ENCODE data around the gene CELA2A. TPM values are rescaled to one million over a fixed set of nuclear protein-coding genes. Genes with fewer than 3 reads are reported as not detected.
"Not testable (repeated sequence)": the region's sequence is repeated elsewhere in the genome, so short reads cannot be mapped to it uniquely, and the experiment has no call there.

The CELA2A gene
- total RNA-seq, 1 donor from 2014 or later: 0.44 TPM

DNA sequence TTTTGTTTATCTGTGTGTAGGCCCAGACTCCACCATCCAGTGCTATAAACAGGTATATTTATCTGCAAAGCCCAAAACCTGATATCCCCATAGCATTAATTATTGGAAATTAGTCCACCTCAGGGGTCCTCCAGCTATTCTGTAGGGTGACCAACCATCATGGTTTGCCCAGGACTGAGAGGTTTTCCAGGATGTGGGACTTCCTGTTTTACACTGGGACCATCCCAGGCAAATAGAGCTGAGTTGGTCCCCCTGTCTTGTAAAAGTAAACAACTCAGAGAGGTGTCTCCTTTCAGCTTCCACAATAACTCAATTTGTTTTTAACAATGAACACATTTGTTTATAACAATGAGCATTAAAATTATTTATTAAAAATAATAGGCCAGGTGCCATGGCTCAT lies 11.6 kb downstream of the CELA2A start:
- no peak for DNase-seq (ENCODE audit: low spot score)

GRCh38 chr1:15469361-15469760 lies 12.8 kb downstream of the CELA2A start:
- no peak for DNase-seq (ENCODE audit: low spot score)

- DNase-seq (ENCODE audit: low spot score): not testable (repeated sequence)
These were observed 13.4 kb downstream of the CELA2A start for GRCh38 chr1:15469821-15470448.

- DNase-seq (ENCODE audit: low spot score): not testable (repeated sequence)
These were observed 14.5 kb downstream of the CELA2A start for GRCh38 chr1:15471067-15471466.

GRCh38 chr1:15471723-15472122 lies 15.2 kb downstream of the CELA2A start:
- DNase-seq (ENCODE audit: low spot score): not testable (repeated sequence)

DNA sequence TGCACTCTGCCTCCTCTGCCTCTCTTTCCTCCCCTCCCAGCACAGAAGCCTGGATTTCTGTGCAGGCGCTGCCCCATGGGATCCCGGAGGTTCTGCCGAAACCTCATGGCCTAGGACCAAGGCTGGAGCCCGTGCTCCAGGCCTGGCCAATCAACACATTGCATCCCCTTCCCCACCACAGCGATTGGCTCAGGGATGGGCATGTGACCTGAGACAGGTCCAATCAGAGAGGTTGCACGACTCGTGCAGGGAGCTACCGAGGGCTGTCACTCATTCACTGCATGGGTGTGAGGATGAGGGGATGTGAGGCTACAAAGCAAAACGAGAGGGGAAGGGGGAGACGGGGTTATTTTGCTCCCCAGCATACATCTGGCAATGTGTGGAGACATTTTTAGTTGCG lies 16.1 kb downstream of the CELA2A start:
- no peak for DNase-seq (ENCODE audit: low spot score)

DNA sequence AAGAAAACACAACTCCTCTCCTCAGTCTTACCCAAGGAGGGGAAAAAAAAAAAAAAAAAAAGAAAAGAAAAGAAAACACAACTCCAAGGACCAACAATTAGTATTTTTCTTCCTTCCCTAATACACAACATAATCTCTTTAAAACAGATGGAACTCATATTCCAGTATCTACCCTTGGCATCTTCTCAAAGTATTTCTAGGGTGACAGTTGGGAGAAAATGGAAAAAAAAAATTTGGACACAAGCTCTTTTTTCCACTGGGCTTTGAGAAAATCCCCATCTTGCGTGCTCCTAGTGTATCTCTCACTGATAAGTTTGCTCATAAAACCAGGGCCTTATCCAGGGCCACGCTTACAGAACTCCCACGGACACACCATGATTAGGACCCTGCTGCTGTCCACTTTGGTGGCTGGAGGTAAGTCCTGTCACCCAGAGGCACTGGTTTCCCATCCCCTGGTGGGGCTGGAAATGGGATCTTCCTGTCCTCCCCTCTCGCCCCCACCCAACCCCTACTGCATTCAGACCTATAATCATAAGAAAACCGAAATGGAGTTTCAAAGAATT lies 19.3 kb downstream of the CELA2A start, which contains the start of gene CELA2B:
Gene CELA2B (plus strand): TSS at position 353 of the 563 bp plus-strand sequence. CDS start 22 bp downstream, at position 375.
- DNase-seq (ENCODE audit: low spot score): no peak

DNA sequence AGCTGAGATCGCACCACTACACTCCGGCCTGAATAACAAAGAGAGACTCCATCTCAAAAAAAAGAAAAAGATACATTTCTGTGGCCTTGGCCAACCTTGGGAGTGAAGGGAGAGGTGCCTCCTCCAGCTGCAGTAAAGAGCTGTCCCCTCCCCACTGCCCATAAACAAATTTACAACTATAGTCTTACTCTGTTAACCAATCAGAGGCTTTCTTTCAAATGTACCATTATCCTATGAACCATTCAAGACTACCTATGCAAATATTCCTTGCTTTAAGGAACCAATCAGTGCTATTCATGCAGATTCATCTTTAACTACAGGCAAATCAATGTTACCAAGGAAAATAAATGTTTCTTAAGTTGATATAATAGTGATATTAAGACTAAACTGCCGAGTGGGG lies 20.4 kb downstream of the CELA2A start:
- no peak for DNase-seq (ENCODE audit: low spot score)

DNA sequence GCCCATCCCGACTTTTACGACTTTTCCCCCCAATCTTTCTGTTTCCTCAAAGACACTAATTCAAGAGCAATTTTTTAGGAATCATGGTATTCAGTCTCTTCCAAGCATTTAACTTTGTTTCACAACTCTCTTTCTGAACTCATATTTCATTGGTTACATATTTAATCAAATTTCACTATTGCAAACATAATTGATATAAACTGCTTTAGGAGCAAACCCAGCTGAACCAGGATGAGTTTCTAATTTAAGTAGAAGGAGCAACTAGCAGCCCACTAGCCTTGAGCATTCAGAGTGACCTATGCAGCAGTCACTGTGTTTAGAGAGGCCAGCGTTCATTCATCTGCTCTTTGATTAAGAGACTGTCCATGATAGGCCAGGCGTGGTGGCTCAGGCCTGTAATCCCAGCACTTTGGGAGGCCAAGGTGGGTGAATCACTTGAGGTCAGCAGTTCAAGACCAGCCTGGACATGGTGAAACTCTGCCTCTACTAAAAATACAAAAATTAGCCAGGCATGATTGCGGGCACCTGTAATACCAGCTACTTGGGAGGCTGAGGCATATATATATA lies 21.2 kb downstream of the CELA2A start:
- DNase-seq (ENCODE audit: low spot score): no peak

GRCh38 chr1:15479654-15480347 lies 23.3 kb downstream of the CELA2A start:
- DNase-seq (ENCODE audit: low spot score): no peak

DNA sequence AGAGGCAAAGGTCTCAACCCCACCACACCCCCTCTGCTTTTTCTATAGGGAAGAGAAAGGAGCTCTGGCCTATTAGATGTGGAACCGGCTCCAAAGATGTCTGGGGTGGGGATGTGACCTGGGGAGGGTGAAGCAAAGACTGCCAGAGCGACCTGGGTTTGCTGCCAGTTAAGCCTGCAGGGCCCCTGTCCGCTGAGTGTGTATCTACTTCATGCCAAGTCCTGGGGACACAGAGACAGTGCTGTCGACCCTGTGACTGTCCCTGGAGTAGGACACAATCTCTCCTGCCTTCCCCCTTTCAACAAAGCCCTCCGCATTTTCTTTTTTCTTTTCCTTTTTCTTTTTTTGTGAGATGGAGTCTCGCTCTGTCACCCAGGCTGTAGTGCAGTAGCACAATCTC lies 25.9 kb downstream of the CELA2A start:
- not testable (repeated sequence) for DNase-seq (ENCODE audit: low spot score)

- DNase-seq (ENCODE audit: low spot score): not testable (repeated sequence)
These were observed 26.5 kb downstream of the CELA2A start for GRCh38 chr1:15482983-15483543.

GRCh38 chr1:15483971-15484370 lies 27.4 kb downstream of the CELA2A start:
- DNase-seq (ENCODE audit: low spot score): no peak

DNA sequence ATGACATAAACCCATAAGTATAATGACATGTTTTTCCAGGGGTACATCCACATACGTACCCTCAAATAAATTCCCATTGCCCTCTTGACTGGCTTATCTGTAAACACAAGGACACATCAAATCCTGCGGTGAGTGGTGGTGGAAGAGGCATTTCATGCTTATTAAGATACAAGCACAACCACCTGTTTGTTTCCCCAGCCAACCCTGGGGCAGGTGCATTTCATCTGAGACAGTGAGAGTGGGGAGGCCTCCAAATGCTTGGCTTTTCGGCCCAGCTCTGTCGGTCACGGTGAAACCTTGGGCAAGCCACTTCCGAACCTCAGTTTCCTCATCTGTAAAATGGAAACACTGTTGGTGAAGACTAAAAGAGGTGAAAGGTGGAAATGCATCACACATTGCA lies 27.9 kb downstream of the CELA2A start:
- DNase-seq (ENCODE audit: low spot score): not testable (repeated sequence)

DNA sequence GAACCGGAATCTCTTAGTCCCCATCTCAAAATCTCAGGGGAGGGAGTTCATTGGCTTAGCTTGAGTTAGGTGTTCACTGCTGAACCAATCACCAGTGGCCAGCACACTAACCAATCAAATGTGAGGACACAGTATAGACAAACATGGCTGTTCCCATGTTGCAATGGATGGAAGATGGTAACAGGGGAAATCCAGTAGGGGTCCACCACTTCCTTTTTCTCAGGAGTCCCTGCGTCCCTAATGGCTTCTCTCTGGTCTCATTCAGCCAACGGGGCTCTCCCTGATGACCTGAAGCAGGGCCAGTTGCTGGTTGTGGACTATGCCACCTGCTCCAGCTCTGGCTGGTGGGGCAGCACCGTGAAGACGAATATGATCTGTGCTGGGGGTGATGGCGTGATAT lies 29.1 kb downstream of the CELA2A start:
- DNase-seq (ENCODE audit: low spot score): no peak

- not testable (repeated sequence) for DNase-seq (ENCODE audit: low spot score)
These were observed 30.5 kb downstream of the CELA2A start for GRCh38 chr1:15486844-15487610.

DNA sequence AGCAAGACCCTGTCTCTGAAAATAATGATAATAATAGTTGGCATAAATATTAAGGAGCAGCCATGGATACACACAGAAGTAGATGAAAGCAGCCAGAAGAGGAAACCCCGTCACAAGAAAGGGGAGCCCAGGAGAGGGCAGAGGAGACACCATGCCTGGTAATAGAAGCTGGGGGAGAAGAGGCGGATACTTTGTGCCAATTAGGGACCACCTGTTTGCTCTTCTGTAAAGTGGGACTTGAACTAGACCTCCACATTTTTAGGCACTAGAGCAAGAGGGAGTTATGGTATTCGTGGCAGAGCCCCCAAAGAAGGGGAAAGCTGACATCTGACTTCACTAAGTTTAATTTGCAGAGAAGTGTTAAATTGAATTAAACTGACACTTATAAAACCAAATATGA lies 31.8 kb downstream of the CELA2A start:
- no peak for DNase-seq (ENCODE audit: low spot score)

DNA sequence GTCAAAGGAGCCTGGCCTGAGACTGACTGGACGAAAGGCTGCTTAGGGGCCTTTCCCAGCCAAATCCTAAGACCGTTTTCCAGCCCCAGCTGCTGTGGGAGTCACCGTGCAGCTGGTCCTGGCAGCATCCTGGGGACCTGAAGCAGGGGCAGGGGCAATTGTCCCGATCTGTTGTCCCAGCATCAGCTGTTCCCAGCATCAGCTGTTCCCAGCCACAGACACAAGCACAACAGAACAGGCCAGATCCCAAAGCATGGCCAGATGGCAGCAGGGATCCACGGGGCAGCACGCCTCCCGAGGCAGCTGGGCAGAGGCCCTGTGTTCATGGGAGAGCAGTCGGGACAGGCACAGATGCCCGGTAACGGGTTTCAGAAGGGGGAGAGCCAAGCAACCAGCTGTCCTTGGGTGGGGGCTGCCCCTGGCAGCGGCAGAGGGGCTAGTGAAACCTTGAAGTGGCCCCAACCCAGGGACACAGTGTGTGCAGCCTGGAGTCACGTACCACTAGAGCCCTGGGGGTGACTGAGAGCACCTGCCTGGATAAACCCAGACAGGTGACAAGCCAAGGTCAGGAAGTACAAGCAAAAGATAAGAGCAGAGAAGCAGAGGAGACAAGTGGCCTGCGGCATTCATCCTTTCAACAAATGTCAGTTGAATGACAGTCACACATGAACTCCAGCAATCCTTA lies 32.7 kb downstream of the CELA2A start:
- DNase-seq (ENCODE audit: low spot score): no peak

- DNase-seq (ENCODE audit: low spot score): not testable (repeated sequence)
These were observed 34.5 kb downstream of the CELA2A start for GRCh38 chr1:15491010-15491409.

GRCh38 chr1:15492596-15492995 lies 36.1 kb downstream of the CELA2A start:
- DNase-seq (ENCODE audit: low spot score): no peak

DNA sequence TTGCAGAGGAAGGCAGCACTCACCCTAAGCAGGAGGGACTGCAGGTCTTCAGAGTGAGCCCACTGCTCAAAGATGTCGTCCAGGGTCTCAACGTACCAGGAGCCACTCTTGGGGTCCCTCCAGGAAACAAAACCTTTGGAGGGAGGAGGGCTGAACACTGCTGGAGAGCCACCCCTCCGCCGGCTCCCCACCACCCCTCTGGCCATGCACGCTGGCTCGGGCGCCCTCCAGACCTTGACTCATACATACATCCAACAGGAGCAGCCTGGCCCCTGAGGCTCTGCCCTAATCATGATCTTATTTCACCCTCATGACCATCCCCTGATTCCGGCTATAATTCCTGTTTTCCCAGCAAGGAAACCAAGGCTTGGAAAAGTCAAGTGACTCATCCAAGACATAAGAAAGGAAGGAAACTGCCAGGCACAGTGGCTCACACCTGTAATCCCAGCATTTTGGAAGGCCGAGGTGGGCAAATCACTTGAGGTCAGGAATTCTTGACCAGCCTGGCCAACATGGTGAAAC lies 37.4 kb downstream of the CELA2A start:
- DNase-seq (ENCODE audit: low spot score): no peak
